HCT116 (cell line): ENCODE data around the gene ZSCAN5C. TPM values are rescaled to one million over a fixed set of nuclear protein-coding genes. Genes with fewer than 3 reads are reported as not detected.

Experiments used
- ATAC-seq: fragments of 200-7000 bp; cut with Tn5 transposase; 2 replicates; pipeline ENCODE4 v1.9.1; 2020; ENCODE audit warnings: mild to moderate bottlenecking, moderate library complexity
- BruUV-seq: library from RNA; stranded (reverse); fragments of 400-500 nt; replicated peaks from 2 replicates; lab custom pipeline; 2021; lab: Mats Ljungman, UMichigan
- CTCF ChIA-PET: fragments of 300-600 bp; sonication (Branson Sonifier 250); formaldehyde crosslinking; loops from one replicate; lab custom pipeline; 2021; ENCODE audit warnings: antibody characterized with exemption; lab: Charles Lee
- POLR2A ChIA-PET: fragments of 300-600, 350-600 bp; sonication (Branson Sonifier 250); formaldehyde crosslinking; loops from one replicate; lab custom pipeline; 2021; ENCODE audit warnings: antibody characterized with exemption; lab: Charles Lee
- RAD21 ChIA-PET, 2 experiments: fragments of 300-600 bp; sonication (Branson Sonifier 250); formaldehyde crosslinking; loops; one replicate each; lab custom pipeline; 2023; ENCODE audit warnings: low total read pairs in 2 of 2; ENCODE audit not compliant: uncharacterized antibody in 2 of 2, unreplicated experiment in 2 of 2, low non-redundant PET in 1 of 2; lab: Charles Lee
- DNase-seq: peaks from one replicate; pipeline ENCODE4 v3.0.0-alpha.2; 2010; ENCODE audit warnings: low read depth, low spot score
- H2AFZ ChIP-seq: fragments of 200-600 bp; shearing (Covaris generic), sonication (generic); 2 replicates; pipeline ENCODE4 v1.6.1; 2017; ENCODE audit warnings: low read depth, mixed run types, mixed read lengths, antibody characterized with exemption, low read length; ENCODE audit not compliant: poor library complexity, severe bottlenecking
- H3K27ac ChIP-seq: 2 replicates; pipeline ENCODE4 v1.5.1; 2012; ENCODE audit warnings: low read depth, low read length
- H3K27me3 ChIP-seq: fragments of 200-600 bp; sonication (generic); 2 replicates; pipeline ENCODE4 v1.6.1; 2016; ENCODE audit warnings: mixed run types, low read length, mixed read lengths; ENCODE audit not compliant: insufficient read depth
- H3K36me3 ChIP-seq, 2 experiments: fragments of 200-500 bp in 1 of 2; fragments of 200-600 bp in 1 of 2; sonication (Bioruptor generic) in 1 of 2; sonication (generic) in 1 of 2; 2 replicates each; pipeline versions ENCODE4 v1.5.1 to v1.6.1; 2014 to 2016; ENCODE audit warnings: low read length in 2 of 2, inconsistent platforms in 1 of 2, mixed read lengths in 1 of 2, mixed run types in 1 of 2; ENCODE audit not compliant: insufficient read depth in 2 of 2, control insufficient read depth in 1 of 2
- H3K4me1 ChIP-seq, 2 experiments: fragments of 200-600 bp in 1 of 2; sonication (generic) in 1 of 2; 2 replicates each; pipeline versions ENCODE4 v1.5.1 to v1.6.1; 2012 to 2017; ENCODE audit warnings: low read length in 2 of 2, inconsistent platforms in 1 of 2, mild to moderate bottlenecking in 1 of 2, mixed read lengths in 1 of 2, mixed run types in 1 of 2, moderate library complexity in 1 of 2; ENCODE audit not compliant: insufficient read depth in 2 of 2, control insufficient read depth in 1 of 2
- H3K4me2 ChIP-seq: fragments of 200-600 bp; sonication (generic); 2 replicates; pipeline ENCODE4 v1.6.1; 2017; ENCODE audit warnings: mixed run types, low read length, mixed read lengths
- H3K4me3 ChIP-seq, 2 experiments: fragments of 200-600 bp in 1 of 2; sonication (generic) in 1 of 2; replicated peaks in 1 of 2; 2 replicates each; pipeline ENCODE4 v1.5.1; 2011 to 2016; ENCODE audit warnings: low read length in 2 of 2, control low read depth in 1 of 2, low read depth in 1 of 2, mild to moderate bottlenecking in 1 of 2, mixed read lengths in 1 of 2, mixed run types in 1 of 2
- H3K79me2 ChIP-seq: fragments of 200-600 bp; sonication (generic); 2 replicates; pipeline ENCODE4 v1.6.1; 2017; ENCODE audit warnings: mild to moderate bottlenecking, mixed run types, low read length, moderate library complexity, mixed read lengths; ENCODE audit not compliant: insufficient read depth
- H3K9ac ChIP-seq: fragments of 200-600 bp; sonication (generic); 2 replicates; pipeline ENCODE4 v1.6.1; 2016; ENCODE audit warnings: low read length, mixed read lengths
- H3K9me2 ChIP-seq: fragments of 200-600 bp; sonication (generic), shearing (Covaris generic); 2 replicates; pipeline ENCODE4 v1.6.1; 2017; ENCODE audit warnings: mixed run types, mild to moderate bottlenecking, moderate library complexity; ENCODE audit not compliant: insufficient read depth
- H3K9me3 ChIP-seq, 2 experiments: fragments of 200-500 bp in 1 of 2; fragments of 200-600 bp in 1 of 2; sonication (Bioruptor generic) in 1 of 2; sonication (generic) in 1 of 2; 2 replicates each; pipeline ENCODE4 v1.6.1; 2014 to 2017; ENCODE audit warnings: low read length in 2 of 2, mixed read lengths in 2 of 2, inconsistent platforms in 1 of 2, low read depth in 1 of 2, mild to moderate bottlenecking in 1 of 2, mixed run types in 1 of 2, moderate library complexity in 1 of 2; ENCODE audit not compliant: control insufficient read depth in 1 of 2, insufficient read depth in 1 of 2
- H4K20me1 ChIP-seq: fragments of 200-600 bp; sonication (generic), shearing (Covaris generic); 2 replicates; pipeline ENCODE4 v1.6.1; 2017; ENCODE audit warnings: mixed run types, mild to moderate bottlenecking, moderate library complexity; ENCODE audit not compliant: insufficient read depth
- CEBPB ChIP-seq: IDR thresholded peaks from 2 replicates; pipeline ENCODE4 v1.6.1; 2012; ENCODE audit warnings: low read depth
- EZH2phosphoT487 ChIP-seq: fragments of 200-600 bp; IDR thresholded peaks from 2 replicates; pipeline ENCODE4 v1.6.1; 2018; ENCODE audit warnings: antibody characterized with exemption, borderline replicate concordance
- SIN3A ChIP-seq: IDR thresholded peaks from 2 replicates; pipeline ENCODE4 v1.6.1; 2012; ENCODE audit warnings: low read depth
- YY1 ChIP-seq: IDR thresholded peaks from 2 replicates; pipeline ENCODE4 v1.6.1; 2011; ENCODE audit warnings: low read length, low read depth, moderate library complexity, mild to moderate bottlenecking; ENCODE audit not compliant: insufficient replicate concordance; ENCODE audit errors: extremely low read depth
- intact Hi-C: fragments of 100-400 bp; cut with micrococcal nuclease; formaldehyde crosslinking; loops from 2 replicates; pipeline ENCODE4 v1.10.0; 2022
- total RNA-seq: library from RNA; stranded (reverse); gene quantifications from one replicate; pipeline ENCODE4 v1.2.1, GENCODE V29; 2021; ENCODE audit not compliant: unreplicated experiment

ZSCAN5C gene
- total RNA-seq, 1 experiment from 2014 or later: not detected

- TF ChIP-seq YY1 (no peak), EZH2phosphoT487 (no peak), SIN3A (no peak), CEBPB (no peak)
- Histone ChIP-seq H4K20me1 (no peaks in the 10 kb centered on the region), H2AFZ (no peak overlapping the region), H3K9ac (no peak overlapping the region), H3K4me1 (no peaks in the 10 kb centered on the region), H3K4me2 (no peak overlapping the region), H3K9me2 (no peaks in the 10 kb centered on the region), H3K27ac (no peak overlapping the region), H3K4me3 (no peak overlapping the region), H3K27me3 (no peaks in the 10 kb centered on the region), H3K36me3 (no peaks in the 10 kb centered on the region), H3K9me3 (no peaks in the 10 kb centered on the region), H3K79me2 (no peaks in the 10 kb centered on the region)
- RAD21 ChIA-PET: no interaction called here
- POLR2A ChIA-PET: no interaction called here
- intact Hi-C loops: no loop called here
- ATAC-seq (no peak), DNase-seq (no peak)
- CTCF ChIA-PET: interaction anchor here (0.9 kb wide), 1 partner anchor 51 kb away, joined by 3 read pairs; no protein-coding TSS in a partner anchor
- no TSS peak for BruUV-seq
These were observed 56.2 kb downstream of the ZSCAN5C start for GRCh38 chr19:56258272-56258671.

Other genes starting within 250 kb of the ZSCAN5C start
- 0.30 TPM for gene NLRP5, start 215.5 kb upstream of the ZSCAN5C start, total RNA-seq
- 40.3 TPM for gene ZNF787, start 81.0 kb upstream of the ZSCAN5C start, total RNA-seq
- 31.7 TPM for gene ZNF444, start 61.0 kb upstream of the ZSCAN5C start, total RNA-seq
- gene GALP, start 26.3 kb upstream of the ZSCAN5C start, total RNA-seq: not detected
- gene ZSCAN5B, start 4.5 kb upstream of the ZSCAN5C start, total RNA-seq: not detected
- gene EDDM13, start 70.5 kb downstream of the ZSCAN5C start, total RNA-seq: not detected
- gene ZSCAN5A, start 112.6 kb downstream of the ZSCAN5C start, total RNA-seq: 9.2 TPM
- not detected for gene ZNF582, start 191.3 kb downstream of the ZSCAN5C start, total RNA-seq
- gene ZNF583, start 202.1 kb downstream of the ZSCAN5C start, total RNA-seq: not detected